GM13977 (cell line): ENCODE data around the gene LTBP1.
"Not testable (repeated sequence)": the region's sequence is repeated elsewhere in the genome, so short reads cannot be mapped to it uniquely, and the experiment has no call there.

Experiments
- DNase-seq: peaks from one replicate; pipeline ENCODE4 v3.0.0; 2012; ENCODE audit warnings: low spot score
- CTCF ChIP-seq: IDR thresholded peaks from 2 replicates; pipeline ENCODE4 v1.5.1; 2012; ENCODE audit warnings: mild to moderate bottlenecking, control low read depth; ENCODE audit not compliant: insufficient read depth; ENCODE audit errors: extremely low read depth, missing control alignments
- in situ Hi-C: fragments of 300-500 bp; cut with MboI; formaldehyde crosslinking; loops from one replicate; pipeline ENCODE4 v1.12.0; 2022; ENCODE audit warnings: low sequenced_read_pairs, low pct_unique_long_range_greater_than_20kb, mixed read lengths, inconsistent platforms; ENCODE audit not compliant: unreplicated experiment

LTBP1 gene

GRCh38 chr2:33042265-33042664 lies 95.5 kb downstream of the LTBP1 start:
- in situ Hi-C loops, result loop anchor here (25.0 kb wide), 1 partner anchor 480 kb away; no protein-coding TSS in a partner anchor
- DNase-seq, result no peak
- TF ChIP-seq CTCF, result no peak

- in situ Hi-C loops, result loop anchor here (25.0 kb wide), 1 partner anchor 481 kb away; no protein-coding TSS in a partner anchor
- no peak for TF ChIP-seq CTCF
- no peak for DNase-seq
These were observed 96.1 kb downstream of the LTBP1 start for GRCh38 chr2:33042819-33043218.

GRCh38 chr2:33047939-33048338 lies 101.2 kb downstream of the LTBP1 start:
- no peak for TF ChIP-seq CTCF
- DNase-seq, result no peak
- in situ Hi-C loops, result loop anchor here (25.0 kb wide), 1 partner anchor 486 kb away; no protein-coding TSS in a partner anchor

- no peak for DNase-seq
- TF ChIP-seq CTCF, result no peak
- in situ Hi-C loops, result no loop called here
These were observed 105.0 kb downstream of the LTBP1 start for GRCh38 chr2:33051586-33052360.

GRCh38 chr2:33052361-33052735 lies 105.6 kb downstream of the LTBP1 start:
- DNase-seq, result no peak
- TF ChIP-seq CTCF, result no peak
- in situ Hi-C loops, result no loop called here

- in situ Hi-C loops, result not testable (repeated sequence)
These were observed 106.0 kb downstream of the LTBP1 start for GRCh38 chr2:33052795-33053194.

GRCh38 chr2:33056170-33056569 lies 109.4 kb downstream of the LTBP1 start:
- no peak for TF ChIP-seq CTCF
- in situ Hi-C loops, result no loop called here
- no peak for DNase-seq

More at GRCh38 chr2:33052795-33053194, 106.0 kb downstream of the LTBP1 start:
- not testable (repeated sequence) for DNase-seq

GRCh38 chr2:33057307-33058028 lies 110.7 kb downstream of the LTBP1 start:
- DNase-seq, result not testable (repeated sequence)

More at GRCh38 chr2:33057307-33058028, 110.7 kb downstream of the LTBP1 start:
- in situ Hi-C loops, result not testable (repeated sequence)
